GM13976 (cell line): ENCODE measurements around the gene GRM2.

Experiments used
- DNase-seq: peaks from one replicate; pipeline ENCODE4 v3.0.0; 2012; ENCODE audit warnings: low spot score
- CTCF ChIP-seq: IDR thresholded peaks from 2 replicates; pipeline ENCODE4 v1.5.1; 2012; ENCODE audit warnings: borderline replicate concordance, mild to moderate bottlenecking; ENCODE audit not compliant: insufficient read depth; ENCODE audit errors: extremely low read depth, missing control alignments, control extremely low read depth
- in situ Hi-C: fragments of 300-500 bp; cut with MboI; formaldehyde crosslinking; loops from one replicate; pipeline ENCODE4 v1.12.0; 2022; ENCODE audit warnings: low sequenced_read_pairs, mixed read lengths, inconsistent platforms; ENCODE audit not compliant: unreplicated experiment

Gene GRM2

GRCh38 chr3:51703068-51703760 is 3.7 kb upstream of the GRM2 start:
- TF ChIP-seq CTCF: no peak
- in situ Hi-C loops: no loop called here
- no peak for DNase-seq

- in situ Hi-C loops: no loop called here
- no peak for TF ChIP-seq CTCF
- no peak for DNase-seq
These were observed 2.9 kb upstream of the GRM2 start for GRCh38 chr3:51703761-51704510.

DNA sequence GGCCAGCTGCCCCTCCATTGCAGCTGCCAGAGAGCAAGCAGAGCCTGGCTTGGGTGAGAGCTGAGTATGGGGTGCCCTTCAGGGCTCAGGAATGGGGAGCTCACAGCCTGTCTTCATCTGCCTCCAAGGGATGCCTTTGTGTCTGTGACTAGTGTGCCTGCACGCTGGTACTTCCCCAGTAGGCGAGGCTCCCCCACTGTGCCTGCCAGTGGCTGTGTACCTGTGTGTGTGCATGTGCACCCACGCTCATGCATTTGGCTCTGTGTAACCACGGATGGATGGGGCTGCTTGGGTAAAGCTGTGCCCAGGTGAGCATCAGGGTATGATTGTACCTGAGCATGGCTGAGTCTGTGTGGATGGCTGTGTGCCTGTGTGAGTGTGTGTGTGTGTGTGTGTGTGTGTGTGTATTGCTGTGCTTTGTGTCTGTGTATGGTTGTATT is 2.3 kb upstream of the GRM2 start:
- DNase-seq: no peak
- TF ChIP-seq CTCF: no peak
- in situ Hi-C loops: no loop called here

DNA sequence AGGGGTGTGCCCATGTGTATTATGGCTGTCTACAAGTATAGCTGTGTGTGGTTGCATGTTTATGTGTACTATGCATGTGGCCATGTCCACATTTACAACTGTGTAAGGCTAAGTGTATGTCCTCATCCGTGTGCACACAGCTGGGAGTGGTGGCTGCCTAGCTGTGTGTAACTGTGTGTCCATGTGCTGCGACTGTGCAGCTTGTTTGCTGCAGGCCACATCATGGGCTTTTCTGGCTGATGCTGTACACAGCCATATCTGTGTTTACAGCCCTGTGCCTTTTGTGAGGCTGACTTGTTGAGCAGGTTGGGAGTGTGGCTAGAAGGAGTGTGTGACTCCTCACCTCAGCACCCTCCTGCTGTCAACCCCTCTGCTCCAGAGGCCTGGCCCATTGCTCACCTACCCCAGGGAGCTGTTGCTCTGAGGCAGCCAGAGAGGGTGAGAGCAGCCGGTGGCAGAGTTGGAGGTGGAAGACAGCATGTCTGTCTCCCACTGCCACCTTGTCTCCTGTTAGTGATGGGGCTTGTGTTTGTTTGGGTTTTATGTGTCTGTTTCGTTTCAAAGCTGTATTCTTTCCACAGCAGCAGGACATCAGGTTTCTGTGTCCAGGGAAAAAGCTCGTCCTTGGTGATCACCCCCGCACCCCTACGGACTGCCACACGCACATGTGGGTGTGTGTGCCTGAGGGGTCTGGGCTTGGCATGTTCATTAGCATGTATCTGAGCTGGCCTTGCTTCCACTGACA is 1.4 kb upstream of the GRM2 start:
- TF ChIP-seq CTCF: no peak
- in situ Hi-C loops: no loop called here
- no peak for DNase-seq

GRCh38 chr3:51706021-51706485 is 815 bp upstream of the GRM2 start:
- DNase-seq: no peak
- in situ Hi-C loops: no loop called here
- no peak for TF ChIP-seq CTCF

- in situ Hi-C loops: no loop called here
- TF ChIP-seq CTCF: no peak
- DNase-seq: no peak
These were observed 1.5 kb downstream of the GRM2 start for GRCh38 chr3:51708216-51708845.
